OCI-LY7 (cell line): ENCODE data around the gene RUVBL1. TPM values are rescaled to one million over a fixed set of nuclear protein-coding genes. Genes with fewer than 3 reads are reported as not detected.

Experiments
- BruUV-seq: library from RNA; stranded (reverse); fragments of 400-500 nt; replicated peaks from 2 replicates; lab custom pipeline; 2021; lab: Mats Ljungman, UMichigan
- CTCF ChIA-PET: fragments of 300-600 bp; sonication (Branson Sonifier 250); formaldehyde crosslinking; loops from one replicate; lab custom pipeline; 2022; ENCODE audit warnings: antibody characterized with exemption; ENCODE audit not compliant: unreplicated experiment; lab: Charles Lee
- POLR2A ChIA-PET: fragments of 300-600 bp; sonication (Branson Sonifier 250); formaldehyde crosslinking; loops from one replicate; lab custom pipeline; 2022; ENCODE audit warnings: antibody characterized with exemption; lab: Charles Lee
- DNase-seq: peaks from one replicate; pipeline ENCODE4 v3.0.0-alpha.2; 2015; ENCODE audit warnings: low spot score
- H2AFZ ChIP-seq: fragments of 200-600 bp; sonication (generic), shearing (Covaris generic); 2 replicates; pipeline ENCODE4 v1.6.1; 2014; ENCODE audit warnings: mild to moderate bottlenecking, antibody characterized with exemption, low read length, moderate library complexity
- H3K27ac ChIP-seq: fragments of 200-600 bp; sonication (generic); 2 replicates; pipeline ENCODE4 v1.5.1; 2014; ENCODE audit warnings: mixed run types, low read depth, mild to moderate bottlenecking, moderate library complexity, low read length, inconsistent platforms; ENCODE audit not compliant: poor library complexity, severe bottlenecking
- H3K36me3 ChIP-seq: fragments of 200-600 bp; sonication (generic); 2 replicates; pipeline ENCODE4 v1.6.1; 2014; ENCODE audit warnings: mild to moderate bottlenecking, antibody characterized with exemption, low read length, moderate library complexity, mixed read lengths; ENCODE audit not compliant: insufficient read depth
- H3K4me1 ChIP-seq: fragments of 200-600 bp; sonication (generic); 2 replicates; pipeline ENCODE4 v1.5.1; 2014; ENCODE audit warnings: mild to moderate bottlenecking, low read length; ENCODE audit not compliant: insufficient read depth, poor library complexity, severe bottlenecking
- H3K4me2 ChIP-seq: fragments of 200-600 bp; sonication (generic); 2 replicates; pipeline ENCODE4 v1.6.1; 2014; ENCODE audit warnings: mild to moderate bottlenecking, low read length
- H3K4me3 ChIP-seq: fragments of 200-600 bp; sonication (generic); 2 replicates; pipeline ENCODE4 v1.5.1; 2014; ENCODE audit warnings: mild to moderate bottlenecking, low read depth, low read length; ENCODE audit not compliant: poor library complexity, severe bottlenecking
- H3K79me2 ChIP-seq: fragments of 200-600 bp; sonication (generic); 2 replicates; pipeline ENCODE4 v1.6.1; 2016; ENCODE audit warnings: low read depth, mild to moderate bottlenecking, low read length, moderate library complexity, mixed read lengths; ENCODE audit not compliant: insufficient read depth
- H3K9me2 ChIP-seq: fragments of 200-600 bp; sonication (generic); 2 replicates; pipeline ENCODE4 v1.6.1; 2016; ENCODE audit warnings: mild to moderate bottlenecking, low read length, mixed read lengths; ENCODE audit not compliant: insufficient read depth
- H3K9me3 ChIP-seq: fragments of 200-600 bp; sonication (generic); 2 replicates; pipeline ENCODE4 v1.6.1; 2014; ENCODE audit warnings: mild to moderate bottlenecking, mixed run types, low read length, mixed read lengths
- H4K20me1 ChIP-seq: fragments of 200-600 bp; sonication (generic); 2 replicates; pipeline ENCODE4 v1.6.1; 2014; ENCODE audit warnings: mild to moderate bottlenecking, antibody characterized with exemption, low read length, moderate library complexity, mixed read lengths; ENCODE audit not compliant: insufficient read depth
- EZH2phosphoT487 ChIP-seq: fragments of 200-600 bp; sonication (generic); IDR thresholded peaks from 2 replicates; pipeline ENCODE4 v1.6.1; 2018; ENCODE audit warnings: low read depth, borderline replicate concordance, mild to moderate bottlenecking, mixed run types, antibody characterized with exemption, low read length, moderate library complexity, mixed read lengths
- intact Hi-C: fragments of 100-400 bp; cut with micrococcal nuclease; formaldehyde crosslinking; loops from one replicate; pipeline ENCODE4 v1.10.0; 2022; ENCODE audit not compliant: unreplicated experiment
- total RNA-seq, 2 experiments: library from RNA; depleted of rRNA in 1 of 2; stranded (reverse); fragments of >200 nt in 1 of 2; shearing (Covaris generic) in 1 of 2; gene quantifications; 2 replicates each; pipeline ENCODE4 v1.2.3, GENCODE V29; 2014 to 2022
- TF ChIP-seq, protein P1 (sequence below): fragments of 200-600 bp; sonication (generic); conservative IDR thresholded peaks from 2 replicates; pipeline ENCODE4 v1.5.1; 2014; ENCODE audit warnings: mild to moderate bottlenecking, antibody characterized with exemption, low read length, moderate library complexity, mixed read lengths

RUVBL1 gene
- total RNA-seq, 2 experiments from 2014 or later, result 91.4 to 103 TPM

DNA sequence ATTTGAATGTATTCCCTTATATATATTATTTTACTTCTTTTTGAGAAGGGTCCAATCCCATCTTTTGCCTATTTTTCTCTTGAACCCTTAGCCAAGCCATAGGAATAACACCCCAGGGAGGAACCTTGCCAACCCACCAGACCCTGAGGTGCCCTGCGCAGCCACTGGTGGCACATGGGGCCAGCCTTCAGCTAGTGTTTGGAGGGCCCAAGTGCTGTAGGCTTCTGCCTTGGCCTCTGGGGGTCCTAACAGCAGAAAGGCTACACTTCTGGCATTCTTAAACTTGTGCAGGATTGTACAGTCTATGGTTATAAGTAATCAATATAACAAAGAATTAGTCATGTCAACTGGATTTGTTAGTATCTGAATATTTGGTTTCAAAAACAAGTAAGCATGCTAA, 34.5 kb downstream of the RUVBL1 start:
- no peak overlapping the region for H3K27ac ChIP-seq
- peaks cover 93% of the 10 kb centered on the region for H3K36me3 ChIP-seq
- no TSS peak for BruUV-seq
- ChIA-PET CTCF (no interaction called here), POLR2A (interaction anchor here (0.5 kb wide), 1 partner anchor 517 kb away, joined by 4 read pairs; no protein-coding TSS in a partner anchor)
- H3K4me2 ChIP-seq, result no peak overlapping the region
- H2AFZ ChIP-seq, result no peak overlapping the region
- H3K4me3 ChIP-seq, result no peak overlapping the region
- H3K79me2 ChIP-seq, result 0 out of 2 replicates have a peak, but pooled peaks cover 3% of the 10 kb centered on the region
- H4K20me1 ChIP-seq, result no peaks in the 10 kb centered on the region
- H3K9me2 ChIP-seq, result no peaks in the 10 kb centered on the region
- intact Hi-C loops, result no loop called here
- no peaks in the 10 kb centered on the region for H3K9me3 ChIP-seq
- DNase-seq, result no peak
- TF ChIP-seq, protein P1, sequence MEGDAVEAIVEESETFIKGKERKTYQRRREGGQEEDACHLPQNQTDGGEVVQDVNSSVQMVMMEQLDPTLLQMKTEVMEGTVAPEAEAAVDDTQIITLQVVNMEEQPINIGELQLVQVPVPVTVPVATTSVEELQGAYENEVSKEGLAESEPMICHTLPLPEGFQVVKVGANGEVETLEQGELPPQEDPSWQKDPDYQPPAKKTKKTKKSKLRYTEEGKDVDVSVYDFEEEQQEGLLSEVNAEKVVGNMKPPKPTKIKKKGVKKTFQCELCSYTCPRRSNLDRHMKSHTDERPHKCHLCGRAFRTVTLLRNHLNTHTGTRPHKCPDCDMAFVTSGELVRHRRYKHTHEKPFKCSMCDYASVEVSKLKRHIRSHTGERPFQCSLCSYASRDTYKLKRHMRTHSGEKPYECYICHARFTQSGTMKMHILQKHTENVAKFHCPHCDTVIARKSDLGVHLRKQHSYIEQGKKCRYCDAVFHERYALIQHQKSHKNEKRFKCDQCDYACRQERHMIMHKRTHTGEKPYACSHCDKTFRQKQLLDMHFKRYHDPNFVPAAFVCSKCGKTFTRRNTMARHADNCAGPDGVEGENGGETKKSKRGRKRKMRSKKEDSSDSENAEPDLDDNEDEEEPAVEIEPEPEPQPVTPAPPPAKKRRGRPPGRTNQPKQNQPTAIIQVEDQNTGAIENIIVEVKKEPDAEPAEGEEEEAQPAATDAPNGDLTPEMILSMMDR, result 0 out of 2 replicates have a peak, but pooled peaks have one; percentile 18
- no peak for TF ChIP-seq EZH2phosphoT487
- no peaks in the 10 kb centered on the region for H3K4me1 ChIP-seq

DNA sequence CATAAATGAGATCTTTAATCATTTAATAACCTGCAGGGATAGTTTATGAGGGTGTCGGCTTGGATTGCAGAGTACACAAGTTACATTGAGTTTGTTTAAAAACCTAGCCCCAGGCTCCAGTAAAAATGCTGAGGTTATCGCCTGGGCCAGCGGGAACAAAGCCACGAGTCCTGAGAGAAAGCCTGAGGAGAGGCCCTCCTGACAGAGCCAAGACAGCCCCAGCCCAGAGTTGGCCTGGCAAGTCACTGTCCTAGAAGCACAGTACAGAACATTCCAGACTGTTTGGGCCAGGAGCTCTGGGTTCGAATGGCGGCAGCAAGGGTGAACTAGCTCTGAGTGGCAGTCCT, 39.0 kb downstream of the RUVBL1 start:
- intact Hi-C loops, result no loop called here
- no peak overlapping the region for H3K4me3 ChIP-seq
- DNase-seq, result no peak
- no peaks in the 10 kb centered on the region for H3K9me2 ChIP-seq
- BruUV-seq, result no TSS peak
- H3K79me2 ChIP-seq, result 0 out of 2 replicates have a peak, but pooled peaks cover 3% of the 10 kb centered on the region
- no peak overlapping the region for H3K27ac ChIP-seq
- H3K9me3 ChIP-seq, result no peaks in the 10 kb centered on the region
- no peak for TF ChIP-seq EZH2phosphoT487
- TF ChIP-seq, protein P1, result no peak
- H3K4me2 ChIP-seq, result no peak overlapping the region
- POLR2A ChIA-PET, result interaction anchor here (1.0 kb wide), 2 partner anchors 15 to 24 kb away, joined by 3 to 6 read pairs; no protein-coding TSS in a partner anchor
- no peaks in the 10 kb centered on the region for H4K20me1 ChIP-seq
- CTCF ChIA-PET, result no interaction called here
- H3K4me1 ChIP-seq, result no peaks in the 10 kb centered on the region
- H2AFZ ChIP-seq, result no peak overlapping the region
- peaks cover 96% of the 10 kb centered on the region for H3K36me3 ChIP-seq

DNA sequence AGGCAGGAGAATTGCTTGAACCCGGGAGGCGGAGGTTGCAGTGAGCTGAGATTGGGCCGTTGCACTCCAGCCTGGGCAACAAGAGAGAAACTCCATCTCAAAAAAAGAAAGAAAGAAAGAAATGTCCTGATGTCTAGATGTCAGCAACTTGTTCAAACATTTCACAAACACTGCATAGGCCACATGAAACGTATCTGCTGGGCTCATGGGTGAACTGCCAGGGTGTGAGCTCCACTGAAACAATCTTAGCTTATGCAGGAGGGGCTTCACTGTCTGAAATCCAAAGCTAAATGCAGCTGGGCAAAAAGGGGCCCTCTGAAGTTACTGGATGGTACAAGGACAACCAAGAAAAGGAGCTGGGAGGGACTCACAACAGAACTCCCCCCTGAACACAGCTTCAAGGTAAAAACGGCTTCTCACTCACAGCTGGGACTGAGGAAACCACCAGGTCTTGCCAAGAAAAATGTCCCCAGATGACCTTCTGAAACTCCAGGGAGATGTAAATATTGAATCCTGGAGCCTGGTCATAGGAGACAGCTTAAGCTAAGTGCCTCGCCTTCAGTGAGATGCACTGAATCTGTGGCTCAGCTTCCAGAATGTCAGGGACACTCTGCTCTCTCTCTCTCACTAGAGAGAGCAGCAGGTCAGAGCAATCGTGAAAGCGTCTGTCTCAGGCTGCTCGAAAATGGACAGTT, 39.5 kb downstream of the RUVBL1 start:
- Histone ChIP-seq H3K9me2 (no peaks in the 10 kb centered on the region), H3K4me2 (no peak overlapping the region), H4K20me1 (no peaks in the 10 kb centered on the region), H3K4me3 (no peak overlapping the region), H3K4me1 (no peaks in the 10 kb centered on the region), H3K79me2 (0 out of 2 replicates have a peak, but pooled peaks cover 2% of the 10 kb centered on the region), H3K27ac (no peak overlapping the region), H2AFZ (no peak overlapping the region), H3K36me3 (peaks cover 96% of the 10 kb centered on the region), H3K9me3 (no peaks in the 10 kb centered on the region)
- TF ChIP-seq EZH2phosphoT487, result no peak
- TF ChIP-seq, protein P1, result no peak
- intact Hi-C loops, result no loop called here
- POLR2A ChIA-PET, result interaction anchor here (0.5 to 1.0 kb wide), 3 partner anchors 15 to 445 kb away, joined by 3 to 8 read pairs (median 6); no protein-coding TSS in a partner anchor
- BruUV-seq, result no TSS peak
- DNase-seq, result no peak
- CTCF ChIA-PET, result no interaction called here
